GM23338 (cell line): ENCODE data around the gene FANCC. TPM values are rescaled to one million over a fixed set of nuclear protein-coding genes. Genes with fewer than 3 reads are reported as not detected.

Experiments used
- ATAC-seq: fragments of 200-7000 bp; cut with Tn5 transposase; 3 replicates; pipeline ENCODE4 v1.9.1; 2020
- DNase-seq: peaks from one replicate; pipeline ENCODE4 v3.0.0-alpha.2; 2015; ENCODE audit warnings: low spot score
- H2AFZ ChIP-seq: fragments of 200-600 bp; sonication (generic); 2 replicates; pipeline ENCODE4 v1.8.0; 2016; ENCODE audit warnings: antibody characterized with exemption, mild to moderate bottlenecking, moderate library complexity
- H3F3A ChIP-seq: fragments of 200-600 bp; sonication (generic); replicated peaks from 2 replicates; pipeline ENCODE4 v1.8.0; 2017; ENCODE audit warnings: antibody characterized with exemption, mixed run types, low read depth
- H3K27ac ChIP-seq: fragments of 200-600 bp; sonication (generic); 2 replicates; pipeline ENCODE4 v1.6.1; 2016; ENCODE audit warnings: low read depth
- H3K27me3 ChIP-seq: fragments of 200-600 bp; sonication (generic); 2 replicates; pipeline ENCODE4 v1.8.0; 2016; ENCODE audit warnings: mild to moderate bottlenecking, mixed run types, moderate library complexity; ENCODE audit not compliant: insufficient read depth
- H3K36me3 ChIP-seq: fragments of 200-600 bp; sonication (generic); 2 replicates; pipeline ENCODE4 v1.8.0; 2016; ENCODE audit warnings: mild to moderate bottlenecking; ENCODE audit not compliant: insufficient read depth
- H3K4me1 ChIP-seq: fragments of 200-600 bp; sonication (generic); 2 replicates; pipeline ENCODE4 v1.8.0; 2016; ENCODE audit warnings: mild to moderate bottlenecking, moderate library complexity; ENCODE audit not compliant: insufficient read depth
- H3K4me2 ChIP-seq: fragments of 200-600 bp; sonication (generic); 2 replicates; pipeline ENCODE4 v1.7.1; 2017; ENCODE audit warnings: mixed run types
- H3K4me3 ChIP-seq: fragments of 200-600 bp; sonication (generic); 2 replicates; pipeline ENCODE4 v1.6.1; 2016; ENCODE audit warnings: mixed run types
- H3K79me2 ChIP-seq: fragments of 200-600 bp; sonication (generic); replicated peaks from 2 replicates; pipeline ENCODE4 v1.8.0; 2017; ENCODE audit warnings: mild to moderate bottlenecking; ENCODE audit not compliant: insufficient read depth
- H3K9me2 ChIP-seq: fragments of 200-600 bp; sonication (generic); 2 replicates; pipeline ENCODE4 v1.8.0; 2017; ENCODE audit not compliant: insufficient read depth
- H4K20me1 ChIP-seq: fragments of 200-600 bp; sonication (generic); replicated peaks from 2 replicates; pipeline ENCODE4 v1.8.0; 2017; ENCODE audit warnings: mild to moderate bottlenecking; ENCODE audit not compliant: insufficient read depth
- H3K27ac Mint-ChIP-seq: 2 replicates; pipeline ENCODE4 v1.8.0; 2020; ENCODE audit warnings: inconsistent platforms, mild to moderate bottlenecking, moderate library complexity, mixed read lengths
- H3K27me3 Mint-ChIP-seq: 3 replicates; pipeline ENCODE4 v1.8.0; 2022; ENCODE audit warnings: low read depth, mild to moderate bottlenecking, moderate library complexity, mixed read lengths, inconsistent platforms; ENCODE audit not compliant: insufficient read depth, poor library complexity
- H3K36me3 Mint-ChIP-seq: 3 replicates; pipeline ENCODE4 v1.8.0; 2021; ENCODE audit warnings: low read depth, mild to moderate bottlenecking, inconsistent platforms, moderate library complexity, mixed read lengths
- H3K4me1 Mint-ChIP-seq: 3 replicates; pipeline ENCODE4 v1.8.0; 2020; ENCODE audit warnings: mild to moderate bottlenecking, inconsistent platforms, mixed read lengths
- H3K4me3 Mint-ChIP-seq: 3 replicates; pipeline ENCODE4 v1.8.0; 2021; ENCODE audit warnings: moderate library complexity, mild to moderate bottlenecking, inconsistent platforms, mixed read lengths
- H3K9me3 Mint-ChIP-seq: 3 replicates; pipeline ENCODE4 v1.8.0; 2020; ENCODE audit warnings: moderate library complexity, mild to moderate bottlenecking, inconsistent platforms, mixed read lengths
- CREB1 ChIP-seq: fragments of 250-450 bp; sonication (Bioruptor Pico); IDR thresholded peaks from 2 replicates; pipeline ENCODE4 v1.5.0; 2020; ENCODE audit warnings: low read depth, mild to moderate bottlenecking, moderate library complexity
- CTCF ChIP-seq, 2 experiments: fragments of 200-600 bp in 1 of 2; sonication (generic) in 1 of 2; conservative IDR thresholded peaks; 2 replicates each; pipeline versions ENCODE4 v1.5.1 to v1.6.1; 2016 to 2017; ENCODE audit warnings: antibody characterized with exemption in 2 of 2, low read depth in 2 of 2, mild to moderate bottlenecking in 2 of 2, moderate library complexity in 1 of 2
- ETS1 ChIP-seq: IDR thresholded peaks from 2 replicates; pipeline ENCODE4 v1.6.1; 2016; ENCODE audit warnings: antibody characterized with exemption
- EZH2 ChIP-seq: fragments of 200-600 bp; sonication (generic); IDR thresholded peaks from one replicate; pipeline ENCODE4 v1.8.0; 2017; ENCODE audit warnings: antibody characterized with exemption, mild to moderate bottlenecking, low read depth; ENCODE audit not compliant: unreplicated experiment
- EZH2phosphoT487 ChIP-seq: fragments of 200-600 bp; sonication (generic); IDR thresholded peaks from one replicate; pipeline ENCODE4 v1.8.1; 2018; ENCODE audit warnings: antibody characterized with exemption; ENCODE audit not compliant: unreplicated experiment
- JUNB ChIP-seq: IDR thresholded peaks from one replicate; pipeline ENCODE4 v1.6.1; 2016; ENCODE audit warnings: antibody characterized with exemption; ENCODE audit not compliant: unreplicated experiment
- NANOG ChIP-seq: IDR thresholded peaks from 2 replicates; pipeline ENCODE4 v1.6.1; 2016; ENCODE audit warnings: antibody characterized with exemption, borderline replicate concordance
- POLR2AphosphoS5 ChIP-seq: IDR thresholded peaks from 2 replicates; pipeline ENCODE4 v1.6.1; 2016; ENCODE audit warnings: antibody characterized with exemption, low read depth
- REST ChIP-seq: IDR thresholded peaks from one replicate; pipeline ENCODE4 v1.6.1; 2018; ENCODE audit warnings: antibody characterized with exemption; ENCODE audit not compliant: unreplicated experiment
- STAT1 ChIP-seq: IDR thresholded peaks from one replicate; pipeline ENCODE4 v1.6.1; 2016; ENCODE audit warnings: antibody characterized with exemption; ENCODE audit not compliant: unreplicated experiment
- ZNF114 ChIP-seq: fragments of 250-450 bp; sonication (Bioruptor Pico); IDR thresholded peaks from 2 replicates; pipeline ENCODE4 v1.5.0; 2020; ENCODE audit warnings: mild to moderate bottlenecking, moderate library complexity
- ZNF331 ChIP-seq: fragments of 250-450 bp; sonication (Bioruptor Pico); IDR thresholded peaks from 2 replicates; pipeline ENCODE4 v1.5.0; 2020; ENCODE audit warnings: low read depth, mild to moderate bottlenecking, moderate library complexity
- ZNF462 ChIP-seq: fragments of 250-450 bp; sonication (Bioruptor Pico); IDR thresholded peaks from 2 replicates; pipeline ENCODE4 v1.5.0; 2020; ENCODE audit warnings: mild to moderate bottlenecking, moderate library complexity
- polyA plus RNA-seq: library from polyadenylated mRNA; unstranded; fragments of >200 nt; fragmentation: Nextera tagmentation; extraction: Ambion mirVana; gene quantifications from 2 replicates; pipeline ENCODE4 v1.2.1, GENCODE V29; 2016
- total RNA-seq: library from RNA; depleted of rRNA; stranded (reverse); fragments of >200 nt; shearing (Covaris generic); gene quantifications from 2 replicates; pipeline ENCODE4 v1.2.3, GENCODE V29; 2014

Gene FANCC
- total and polyA plus RNA-seq, 2 experiments from 2014 or later = 7.8 to 18.1 TPM

GRCh38 chr9:95080961-95081647 is 236.4 kb downstream of the FANCC start:
- Histone ChIP-seq H3K4me1 (0 out of 2 replicates have a peak, but pooled peaks cover 8% of the 10 kb centered on the region), H3K9me2 (no peaks in the 10 kb centered on the region), H3K27me3 (no peaks in the 10 kb centered on the region), H3F3A (no peaks in the 10 kb centered on the region), H2AFZ (no peak overlapping the region), H3K36me3 (no peaks in the 10 kb centered on the region), H3K79me2 (no peaks in the 10 kb centered on the region), H3K27ac (no peak overlapping the region), H3K4me3 (no peak overlapping the region), H3K4me2 (no peak overlapping the region), H4K20me1 (no peaks in the 10 kb centered on the region; the same call in 1 of the 2 replicates)
- H3K4me1 Mint-ChIP-seq = peaks cover 35% of the 10 kb centered on the region
- H3K4me3 Mint-ChIP-seq = no peak overlapping the region
- no peak for DNase-seq
- TF ChIP-seq EZH2 (no peak), EZH2phosphoT487 (no peak), NANOG (no peak), ETS1 (no peak), POLR2AphosphoS5 (no peak), ZNF331 (no peak), ZNF462 (CRISPR knock-in tag) (no peak), STAT1 (no peak), REST (no peak), CTCF (conservative IDR thresholded peaks at IDR 0.05; ENCODE audit: low read depth in 2 of 2) (no peak), ZNF114 (CRISPR knock-in tag) (no peak), CREB1 (no peak), JUNB (no peak)
- H3K9me3 Mint-ChIP-seq = no peaks in the 10 kb centered on the region
- H3K27me3 Mint-ChIP-seq = peaks cover 13% of the 10 kb centered on the region
- no peak for ATAC-seq
- H3K27ac Mint-ChIP-seq = no peak overlapping the region
- no peaks in the 10 kb centered on the region; the same call in 2 of the 3 replicates for H3K36me3 Mint-ChIP-seq
